ENCODE results near the gene OPCML.

- TF ChIP-seq CTCF (conservative IDR thresholded peaks at IDR 0.05 in 1 of 2, IDR thresholded peaks at IDR 0.05 in 1 of 2; ENCODE audit: low read depth in 1 of 2, low read length in 2 of 2): no peak
- TF ChIP-seq EZH2 (IDR thresholded peaks at IDR 0.05; ENCODE audit: low read length, missing control alignments): no peak
Observed at GRCh38 chr11:132888226-132888625, 644.1 kb downstream of the OPCML start.
